ENCODE data around the gene C1QTNF8.
"Not testable (repeated sequence)": the region's sequence is repeated elsewhere in the genome, so short reads cannot be mapped to it uniquely, and the experiment has no call there.

The C1QTNF8 gene

GRCh38 chr16:1091992-1092552, 4.0 kb downstream of the C1QTNF8 start:
- no peak for DNase-seq

DNA sequence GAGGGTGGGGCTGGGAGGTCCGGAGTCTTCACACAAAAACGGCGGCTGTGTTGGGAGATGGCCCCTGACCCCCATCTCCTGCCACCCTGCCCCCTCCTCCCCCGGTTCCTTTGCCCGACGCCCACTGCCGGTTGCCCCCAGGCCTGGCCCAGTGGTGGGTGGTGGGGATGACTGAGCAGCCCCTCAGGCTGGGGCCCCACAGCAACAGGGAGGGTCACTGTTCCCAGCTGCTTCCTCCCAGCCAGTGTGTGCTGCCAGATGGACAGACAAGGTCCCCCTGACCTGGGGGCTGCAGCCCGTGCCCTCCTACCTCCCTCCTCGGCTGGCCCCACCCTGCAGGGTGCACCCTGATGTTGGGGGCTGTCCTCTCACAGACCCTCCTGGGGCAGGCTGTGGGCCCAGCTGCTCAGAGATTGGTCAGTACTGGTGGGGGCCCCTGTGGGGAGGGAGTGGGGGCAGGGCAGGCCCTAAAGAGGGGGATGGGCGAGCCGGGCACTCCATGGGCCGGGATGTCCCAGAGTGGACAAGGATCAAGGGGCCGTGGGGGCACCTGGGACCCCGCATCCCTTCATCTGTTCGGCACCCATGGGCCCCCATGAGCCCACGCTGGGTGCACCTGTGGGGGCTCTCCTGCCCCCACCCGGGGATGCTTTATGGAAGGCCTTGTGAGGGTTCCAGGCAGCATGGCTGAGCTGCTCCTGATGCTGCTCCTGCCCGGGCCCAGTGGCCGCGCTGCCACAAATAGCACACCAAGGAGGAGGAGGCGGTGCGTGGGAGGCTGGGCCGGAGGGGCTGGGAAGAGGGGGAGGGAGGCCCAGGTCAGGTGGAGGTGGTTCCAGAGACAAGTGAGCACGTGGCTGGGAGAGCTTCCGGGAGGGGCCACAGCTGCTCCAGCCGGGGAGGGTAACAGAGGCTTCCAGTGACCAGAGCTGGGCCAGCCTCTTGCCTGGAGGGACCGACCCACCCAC, 5.1 kb downstream of the C1QTNF8 start:
- DNase-seq, result no peak

- DNase-seq, result no peak
Observed at GRCh38 chr16:1089822-1090619, 6.0 kb downstream of the C1QTNF8 start.

DNA sequence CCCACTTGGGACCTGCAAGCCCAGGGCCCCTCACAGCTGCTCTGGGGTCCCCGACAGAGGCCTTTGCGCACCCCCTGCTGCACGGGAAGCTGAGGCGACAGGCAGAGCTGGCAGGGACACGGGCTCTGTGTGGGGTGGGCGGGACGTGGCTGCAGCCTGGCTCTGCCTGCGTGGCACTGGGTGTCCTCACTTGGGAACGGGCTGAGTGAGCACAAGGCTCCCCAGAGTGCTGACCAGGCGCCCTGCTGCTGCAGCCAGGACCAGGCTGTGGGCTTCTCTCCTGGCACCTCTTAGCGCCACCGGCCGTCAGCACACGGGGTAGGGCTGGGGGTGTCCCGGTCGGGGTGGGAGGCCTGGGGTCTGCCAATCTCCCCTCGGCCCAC, 6.6 kb downstream of the C1QTNF8 start:
- DNase-seq, result no peak

- no peak for DNase-seq
Observed at GRCh38 chr16:1088295-1089170, 7.5 kb downstream of the C1QTNF8 start.

DNA sequence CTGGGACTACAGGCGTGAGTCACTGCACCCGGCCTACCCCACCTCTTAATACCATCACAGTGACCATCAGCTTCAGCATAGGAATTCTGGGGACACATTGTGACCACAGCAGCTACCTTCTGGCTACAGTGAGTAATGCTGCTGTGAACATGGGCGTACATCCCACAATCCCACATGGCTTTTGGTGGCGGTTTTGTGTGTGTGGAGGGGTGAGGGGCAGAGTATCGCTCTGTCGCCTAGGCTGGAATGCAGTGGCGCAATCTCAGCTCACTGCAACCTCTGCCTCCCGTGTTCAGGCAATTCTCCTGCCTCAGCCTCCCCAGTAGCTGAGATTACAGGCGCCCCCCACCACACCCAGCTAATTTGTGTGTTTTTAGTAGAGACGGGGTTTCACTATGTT, 9.6 kb downstream of the C1QTNF8 start:
- not testable (repeated sequence) for DNase-seq

- DNase-seq, result no peak
Observed at GRCh38 chr16:1084971-1085370, 11.1 kb downstream of the C1QTNF8 start.

DNA sequence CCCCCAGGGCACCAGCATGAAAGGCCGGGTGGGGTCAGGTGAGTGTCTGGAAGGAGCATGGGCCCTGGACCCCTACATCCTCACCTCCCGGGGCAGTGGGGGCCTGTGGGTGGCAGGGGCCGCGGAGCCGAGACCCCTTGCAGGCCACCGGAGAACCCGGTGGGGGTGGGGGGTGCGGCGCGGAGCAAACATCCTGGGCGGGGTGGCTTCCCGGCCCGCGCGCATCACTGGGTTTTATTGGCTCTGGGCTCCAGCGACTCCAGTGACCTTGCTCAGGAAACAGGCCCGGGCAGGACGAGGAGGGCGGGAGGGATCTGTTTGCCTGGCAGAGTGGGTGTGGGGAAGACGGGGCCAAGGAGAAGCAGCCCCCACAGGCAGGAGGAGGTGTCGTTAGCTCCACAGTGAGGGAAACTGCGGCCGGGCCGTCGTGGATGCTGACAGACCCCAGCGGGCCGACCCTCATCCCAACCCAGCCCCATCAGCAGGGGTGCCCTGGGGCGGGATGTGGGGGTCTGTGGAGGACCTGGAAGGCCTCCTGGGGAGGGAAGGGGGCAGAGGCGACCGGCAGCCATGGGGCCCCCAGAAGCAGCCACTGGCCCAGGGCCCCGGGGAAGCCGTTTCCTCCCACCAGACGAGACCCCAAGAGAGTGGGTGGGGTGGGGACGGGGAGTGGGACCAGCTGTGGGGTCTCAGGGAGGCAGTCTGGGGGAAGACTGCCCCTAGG, 12.9 kb downstream of the C1QTNF8 start:
- DNase-seq, result no peak

- DNase-seq, result no peak
Observed at GRCh38 chr16:1082266-1082951, 13.6 kb downstream of the C1QTNF8 start.

GRCh38 chr16:1081734-1082265, 14.2 kb downstream of the C1QTNF8 start:
- DNase-seq, result no peak

- no peak for DNase-seq
Observed at GRCh38 chr16:1080801-1081733, 15.0 kb downstream of the C1QTNF8 start.

DNA sequence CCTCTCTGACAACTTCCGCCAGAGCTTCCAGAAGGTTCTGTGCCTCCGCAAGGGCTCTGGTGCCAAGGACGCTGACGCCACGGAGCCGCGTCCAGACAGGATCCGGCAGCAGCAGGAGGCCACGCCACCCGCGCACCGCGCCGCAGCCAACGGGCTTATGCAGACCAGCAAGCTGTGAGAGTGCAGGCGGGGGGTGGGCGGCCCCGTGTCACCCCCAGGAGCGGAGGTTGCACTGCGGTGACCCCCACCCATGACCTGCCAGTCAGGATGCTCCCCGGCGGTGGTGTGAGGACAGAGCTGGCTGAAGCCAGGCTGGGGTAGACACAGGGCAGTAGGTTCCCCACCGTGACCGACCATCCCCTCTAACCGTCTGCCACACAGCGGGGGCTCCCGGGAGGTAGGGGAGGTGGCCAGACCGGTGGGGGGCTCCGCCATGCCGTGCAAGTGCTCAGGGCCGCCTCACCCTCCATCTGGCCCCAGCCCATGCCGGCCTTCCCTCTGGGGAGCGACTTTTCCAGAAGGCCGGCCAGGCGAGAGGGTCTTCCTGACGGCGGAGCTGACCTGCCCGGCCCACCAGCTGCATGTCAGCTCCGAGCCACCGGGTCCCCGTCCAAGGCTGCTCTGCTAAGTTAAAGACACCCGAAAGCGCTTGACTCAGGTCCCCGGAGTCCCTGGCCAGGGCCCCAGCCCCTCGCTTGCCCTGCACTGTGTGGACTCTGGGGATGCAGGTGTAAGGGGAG, 16.1 kb downstream of the C1QTNF8 start:
- DNase-seq, result no peak

DNA sequence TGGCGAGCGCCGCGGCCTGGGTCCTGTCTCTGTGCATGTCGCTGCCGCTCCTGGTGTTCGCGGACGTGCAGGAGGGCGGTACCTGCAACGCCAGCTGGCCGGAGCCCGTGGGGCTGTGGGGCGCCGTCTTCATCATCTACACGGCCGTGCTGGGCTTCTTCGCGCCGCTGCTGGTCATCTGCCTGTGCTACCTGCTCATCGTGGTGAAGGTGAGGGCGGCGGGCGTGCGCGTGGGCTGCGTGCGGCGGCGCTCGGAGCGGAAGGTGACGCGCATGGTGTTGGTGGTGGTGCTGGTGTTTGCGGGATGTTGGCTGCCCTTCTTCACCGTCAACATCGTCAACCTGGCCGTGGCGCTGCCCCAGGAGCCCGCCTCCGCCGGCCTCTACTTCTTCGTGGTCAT, 16.7 kb downstream of the C1QTNF8 start:
- DNase-seq, result no peak

DNA sequence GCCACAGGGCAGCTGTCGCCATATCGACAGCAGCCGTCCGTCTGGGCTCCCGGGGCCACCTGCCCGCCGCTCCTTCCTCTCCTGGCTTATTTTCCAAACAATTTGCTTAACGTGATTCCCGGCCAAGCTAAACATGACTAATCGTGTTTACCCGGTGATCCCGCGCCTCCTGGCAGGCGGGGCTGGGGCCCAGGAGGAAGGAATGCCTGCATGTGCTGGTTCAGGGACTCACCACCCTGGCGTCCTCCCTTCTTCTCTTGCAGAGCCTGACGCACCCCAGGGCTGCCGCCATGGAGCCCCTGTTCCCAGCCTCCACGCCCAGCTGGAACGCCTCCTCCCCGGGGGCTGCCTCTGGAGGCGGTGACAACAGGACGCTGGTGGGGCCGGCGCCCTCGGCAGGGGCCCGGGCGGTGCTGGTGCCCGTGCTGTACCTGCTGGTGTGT, 17.4 kb downstream of the C1QTNF8 start:
- no peak for DNase-seq

- DNase-seq, result no peak
Observed at GRCh38 chr16:1077877-1078578, 18.0 kb downstream of the C1QTNF8 start.

GRCh38 chr16:1076801-1077576, 19.1 kb downstream of the C1QTNF8 start:
- DNase-seq, result no peak

- DNase-seq, result no peak
Observed at GRCh38 chr16:1075546-1075945, 20.5 kb downstream of the C1QTNF8 start.

- no peak for DNase-seq
Observed at GRCh38 chr16:1074379-1074649, 21.7 kb downstream of the C1QTNF8 start.

Data from bone marrow (tissue), 2 donors.